Ascending aorta (tissue), 2 donors: Measurements from ENCODE around the gene DDAH1. TPM values are rescaled to one million over a fixed set of nuclear protein-coding genes. Genes with fewer than 3 reads are reported as not detected.

Experiments
- DNase-seq, 2 donors: peaks; one replicate each; pipeline ENCODE4 v3.0.0-alpha.2; 2019; ENCODE audit warnings: low spot score in 2 of 2
- H3K27ac ChIP-seq, 2 donors: fragments of 200-600 bp; sonication (generic); one replicate each; pipeline ENCODE4 v1.5.1; 2016 to 2017; ENCODE audit warnings: mild to moderate bottlenecking in 1 of 2
- H3K27me3 ChIP-seq: fragments of 200-600 bp; sonication (generic); one replicate; pipeline ENCODE4 v1.5.1; 2017
- H3K36me3 ChIP-seq, 2 donors: fragments of 200-600 bp; sonication (generic); one replicate each; pipeline ENCODE4 v1.5.1; 2016
- H3K4me1 ChIP-seq, 2 donors: fragments of 200-600 bp; sonication (generic); one replicate each; pipeline ENCODE4 v1.5.1; 2016 to 2017; ENCODE audit warnings: mild to moderate bottlenecking in 1 of 2
- H3K4me3 ChIP-seq, 2 donors: fragments of 200-600 bp; sonication (generic); one replicate each; pipeline ENCODE4 v1.5.1; 2016 to 2017; ENCODE audit warnings: mild to moderate bottlenecking in 1 of 2
- H3K9me3 ChIP-seq, 2 donors: fragments of 200-600 bp; sonication (generic); one replicate each; pipeline ENCODE4 v1.5.1; 2016
- intact Hi-C: fragments of 100-400 bp; cut with DNase I; formaldehyde crosslinking; loops from one replicate; pipeline ENCODE4 v1.15.1; 2023
- total RNA-seq: library from RNA; depleted of rRNA; stranded (reverse); fragments of >200 nt; gene quantifications from one replicate; pipeline ENCODE4 v1.1.0, GENCODE V29; 2016
- TF ChIP-seq, protein P1 (sequence below), 3 experiments: fragments of 200-600 bp in 2 of 3; fragments of 450-650 bp in 1 of 3; sonication (generic) in 2 of 3; IDR thresholded peaks; one replicate each; pipeline ENCODE4 v1.5.1; 2016 to 2019; ENCODE audit warnings: antibody characterized with exemption in 3 of 3, mild to moderate bottlenecking in 1 of 3, moderate library complexity in 1 of 3

DDAH1 gene
- total RNA-seq, 1 donor from 2014 or later = 8.5 TPM

GRCh38 chr1:85393490-85393889, 71.5 kb downstream of the DDAH1 start:
- no peaks in the 10 kb centered on the region for H3K9me3 ChIP-seq
- H3K4me1 ChIP-seq = peaks cover 2 to 16% of the 10 kb centered on the region in 2 donors
- intact Hi-C loops = no loop called here
- TF ChIP-seq, protein P1, sequence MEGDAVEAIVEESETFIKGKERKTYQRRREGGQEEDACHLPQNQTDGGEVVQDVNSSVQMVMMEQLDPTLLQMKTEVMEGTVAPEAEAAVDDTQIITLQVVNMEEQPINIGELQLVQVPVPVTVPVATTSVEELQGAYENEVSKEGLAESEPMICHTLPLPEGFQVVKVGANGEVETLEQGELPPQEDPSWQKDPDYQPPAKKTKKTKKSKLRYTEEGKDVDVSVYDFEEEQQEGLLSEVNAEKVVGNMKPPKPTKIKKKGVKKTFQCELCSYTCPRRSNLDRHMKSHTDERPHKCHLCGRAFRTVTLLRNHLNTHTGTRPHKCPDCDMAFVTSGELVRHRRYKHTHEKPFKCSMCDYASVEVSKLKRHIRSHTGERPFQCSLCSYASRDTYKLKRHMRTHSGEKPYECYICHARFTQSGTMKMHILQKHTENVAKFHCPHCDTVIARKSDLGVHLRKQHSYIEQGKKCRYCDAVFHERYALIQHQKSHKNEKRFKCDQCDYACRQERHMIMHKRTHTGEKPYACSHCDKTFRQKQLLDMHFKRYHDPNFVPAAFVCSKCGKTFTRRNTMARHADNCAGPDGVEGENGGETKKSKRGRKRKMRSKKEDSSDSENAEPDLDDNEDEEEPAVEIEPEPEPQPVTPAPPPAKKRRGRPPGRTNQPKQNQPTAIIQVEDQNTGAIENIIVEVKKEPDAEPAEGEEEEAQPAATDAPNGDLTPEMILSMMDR (IDR thresholded peaks at IDR 0.05) = no peak
- H3K27ac ChIP-seq = no peak overlapping the region
- no peak for DNase-seq
- H3K4me3 ChIP-seq = no peak overlapping the region
- H3K36me3 ChIP-seq = no peaks in the 10 kb centered on the region
- no peaks in the 10 kb centered on the region for H3K27me3 ChIP-seq

DNA sequence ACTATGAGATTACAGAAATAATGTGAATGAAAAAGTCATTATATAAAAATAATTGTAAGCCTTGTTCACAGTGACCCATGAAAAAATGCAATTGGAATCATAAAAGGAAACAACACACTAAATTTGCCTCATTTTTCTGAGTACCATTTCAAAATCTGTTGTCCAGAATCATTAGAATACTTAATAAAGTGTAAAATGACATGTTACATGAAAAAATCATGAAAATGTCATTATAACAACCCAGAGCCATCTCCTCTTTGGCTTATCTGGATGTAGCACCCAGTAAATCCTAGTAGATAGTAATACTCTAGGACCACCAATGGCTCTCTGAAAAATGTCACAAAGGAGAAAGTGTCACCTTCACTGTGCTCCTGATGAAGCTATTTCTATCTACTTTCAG, 76.5 kb downstream of the DDAH1 start:
- no peaks in the 10 kb centered on the region for H3K4me1 ChIP-seq
- intact Hi-C loops = no loop called here
- TF ChIP-seq, protein P1 (IDR thresholded peaks at IDR 0.05) = no peak
- H3K9me3 ChIP-seq = no peaks in the 10 kb centered on the region
- H3K4me3 ChIP-seq = no peak overlapping the region
- no peak for DNase-seq
- H3K36me3 ChIP-seq = no peaks in the 10 kb centered on the region
- no peaks in the 10 kb centered on the region for H3K27me3 ChIP-seq
- no peak overlapping the region for H3K27ac ChIP-seq

GRCh38 chr1:85387781-85388180, 77.2 kb downstream of the DDAH1 start:
- no peaks in the 10 kb centered on the region for H3K4me1 ChIP-seq
- no peaks in the 10 kb centered on the region for H3K27me3 ChIP-seq
- H3K27ac ChIP-seq = no peak overlapping the region
- intact Hi-C loops = no loop called here
- TF ChIP-seq, protein P1 (IDR thresholded peaks at IDR 0.05) = no peak
- DNase-seq = no peak
- no peak overlapping the region for H3K4me3 ChIP-seq
- H3K9me3 ChIP-seq = peaks cover 0 to 2% of the 10 kb centered on the region in 2 donors
- H3K36me3 ChIP-seq = no peaks in the 10 kb centered on the region

DNA sequence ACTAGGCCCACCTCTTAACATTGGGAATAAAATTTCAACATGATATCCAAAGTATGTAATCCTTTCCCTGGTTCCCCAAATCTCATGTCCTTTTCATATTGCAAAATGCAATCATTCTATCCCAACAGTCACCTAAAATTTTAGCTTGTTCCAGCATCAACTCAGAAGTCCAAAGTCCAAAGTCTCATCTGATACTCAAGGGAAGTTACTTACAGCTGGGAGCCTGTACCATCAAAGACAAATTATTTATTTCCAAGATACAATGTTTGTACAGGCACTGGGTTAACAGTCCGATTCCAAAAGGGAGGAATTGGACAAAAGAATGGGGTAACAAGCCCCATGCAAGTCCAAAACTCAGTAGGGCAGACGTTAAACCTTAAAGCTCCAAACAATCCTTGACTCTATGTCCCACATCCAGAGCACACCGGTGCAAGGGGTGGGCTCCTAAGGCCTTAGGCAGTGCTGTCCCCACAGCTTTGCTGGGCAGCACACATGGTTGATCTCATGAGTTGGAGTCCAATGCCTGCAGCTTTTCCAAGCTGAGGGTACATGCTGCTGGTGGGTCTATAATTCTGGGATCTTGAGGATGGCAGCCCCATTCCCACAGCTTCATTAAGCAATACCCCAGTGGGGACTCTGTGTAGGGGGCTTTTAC, 78.8 kb downstream of the DDAH1 start:
- Histone ChIP-seq H3K4me3 (no peak overlapping the region), H3K27me3 (no peaks in the 10 kb centered on the region), H3K4me1 (no peaks in the 10 kb centered on the region), H3K27ac (no peak overlapping the region), H3K36me3 (no peaks in the 10 kb centered on the region), H3K9me3 (peaks cover 0 to 6% of the 10 kb centered on the region in 2 donors)
- TF ChIP-seq, protein P1 (IDR thresholded peaks at IDR 0.05) = no peak
- no peak for DNase-seq
- intact Hi-C loops = no loop called here

- Histone ChIP-seq H3K27ac (no peak overlapping the region), H3K4me1 (peaks cover 0 to 9% of the 10 kb centered on the region in 2 donors), H3K36me3 (no peaks in the 10 kb centered on the region), H3K27me3 (no peaks in the 10 kb centered on the region), H3K9me3 (peaks cover 0 to 6% of the 10 kb centered on the region in 2 donors), H3K4me3 (no peak overlapping the region)
- TF ChIP-seq, protein P1 (IDR thresholded peaks at IDR 0.05) = no peak
- intact Hi-C loops = no loop called here
- DNase-seq = no peak
These were observed 85.5 kb downstream of the DDAH1 start for GRCh38 chr1:85379203-85380136.
